Lower lobe of right lung (tissue), 2 donors: ENCODE data around the gene PHF5A. TPM values are rescaled to one million over a fixed set of nuclear protein-coding genes. Genes with fewer than 3 reads are reported as not detected.
A peak's percentile ranks its signal among the peaks of the same experiment; 100 is the strongest.

ENCODE experiments used
- ATAC-seq, 2 donors: fragments of 200-7000 bp; cut with Tn5 transposase; one replicate each; pipeline ENCODE4 v1.9.1; 2020 to 2022; ENCODE audit warnings: mild to moderate bottlenecking in 2 of 2, moderate library complexity in 2 of 2
- DNase-seq: peaks from one replicate; pipeline ENCODE4 v3.0.0-alpha.2; 2020
- H3K27ac ChIP-seq: fragments of 200-600 bp; one replicate; pipeline ENCODE4 v1.8.0; 2022
- H3K27me3 ChIP-seq: fragments of 200-600 bp; one replicate; pipeline ENCODE4 v1.8.0; 2022; ENCODE audit warnings: low read depth
- H3K36me3 ChIP-seq: fragments of 200-600 bp; one replicate; pipeline ENCODE4 v1.8.0; 2022; ENCODE audit warnings: mild to moderate bottlenecking
- H3K4me1 ChIP-seq: fragments of 200-600 bp; one replicate; pipeline ENCODE4 v1.8.0; 2022
- H3K4me3 ChIP-seq: fragments of 200-600 bp; one replicate; pipeline ENCODE4 v1.8.0; 2022; ENCODE audit warnings: mild to moderate bottlenecking
- H3K9me3 ChIP-seq: fragments of 200-600 bp; one replicate; pipeline ENCODE4 v1.8.0; 2022
- intact Hi-C: fragments of 100-400 bp; cut with DNase I; formaldehyde crosslinking; loops from one replicate; pipeline ENCODE4 v1.11.0; 2022
- total RNA-seq: library from RNA; stranded (reverse); fragmentation: NEBNext Ultra II Directional; extraction: Animal tissue kit (Norgen Biotek cat#: 25700); gene quantifications from one replicate; pipeline ENCODE4 v1.2.1, GENCODE V29; 2021
- TF ChIP-seq, protein P1 (sequence below): fragments of 200-600 bp; IDR thresholded peaks from one replicate; pipeline ENCODE4 v1.8.0; 2022; ENCODE audit warnings: antibody characterized with exemption, mild to moderate bottlenecking
- donor health status: DM: no; HTN: yes; CAD: no; lungs with severe emphysema.

Gene PHF5A
- total RNA-seq, 1 donor from 2014 or later = 31.1 TPM

DNA sequence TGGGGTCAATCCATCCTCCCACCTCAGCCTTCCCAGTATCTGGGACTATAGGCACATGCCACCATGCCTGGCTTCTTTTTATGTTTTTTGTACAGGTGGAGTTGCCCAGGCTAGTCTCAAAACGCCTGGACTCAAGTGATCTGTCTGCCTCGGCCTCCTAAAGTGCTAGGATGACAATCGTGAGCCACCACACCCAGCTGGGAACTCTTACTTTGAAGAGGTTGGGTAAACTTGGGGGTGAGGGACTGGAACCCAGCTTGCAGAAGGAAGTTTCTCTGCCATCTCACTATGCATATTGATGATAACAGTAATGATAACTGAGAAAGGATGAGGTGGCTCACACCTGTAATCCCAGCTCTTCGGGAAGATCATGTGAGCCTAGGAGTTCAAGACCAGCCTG, 36.3 kb upstream of the PHF5A start:
- intact Hi-C loops = no loop called here
- Histone ChIP-seq H3K27me3 (no peaks in the 10 kb centered on the region), H3K9me3 (no peaks in the 10 kb centered on the region), H3K4me3 (no peak overlapping the region), H3K4me1 (no peaks in the 10 kb centered on the region), H3K27ac (no peak overlapping the region), H3K36me3 (peaks cover 70% of the 10 kb centered on the region)
- ATAC-seq (no peak), DNase-seq (no peak)
- TF ChIP-seq, protein P1, sequence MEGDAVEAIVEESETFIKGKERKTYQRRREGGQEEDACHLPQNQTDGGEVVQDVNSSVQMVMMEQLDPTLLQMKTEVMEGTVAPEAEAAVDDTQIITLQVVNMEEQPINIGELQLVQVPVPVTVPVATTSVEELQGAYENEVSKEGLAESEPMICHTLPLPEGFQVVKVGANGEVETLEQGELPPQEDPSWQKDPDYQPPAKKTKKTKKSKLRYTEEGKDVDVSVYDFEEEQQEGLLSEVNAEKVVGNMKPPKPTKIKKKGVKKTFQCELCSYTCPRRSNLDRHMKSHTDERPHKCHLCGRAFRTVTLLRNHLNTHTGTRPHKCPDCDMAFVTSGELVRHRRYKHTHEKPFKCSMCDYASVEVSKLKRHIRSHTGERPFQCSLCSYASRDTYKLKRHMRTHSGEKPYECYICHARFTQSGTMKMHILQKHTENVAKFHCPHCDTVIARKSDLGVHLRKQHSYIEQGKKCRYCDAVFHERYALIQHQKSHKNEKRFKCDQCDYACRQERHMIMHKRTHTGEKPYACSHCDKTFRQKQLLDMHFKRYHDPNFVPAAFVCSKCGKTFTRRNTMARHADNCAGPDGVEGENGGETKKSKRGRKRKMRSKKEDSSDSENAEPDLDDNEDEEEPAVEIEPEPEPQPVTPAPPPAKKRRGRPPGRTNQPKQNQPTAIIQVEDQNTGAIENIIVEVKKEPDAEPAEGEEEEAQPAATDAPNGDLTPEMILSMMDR = no peak

DNA sequence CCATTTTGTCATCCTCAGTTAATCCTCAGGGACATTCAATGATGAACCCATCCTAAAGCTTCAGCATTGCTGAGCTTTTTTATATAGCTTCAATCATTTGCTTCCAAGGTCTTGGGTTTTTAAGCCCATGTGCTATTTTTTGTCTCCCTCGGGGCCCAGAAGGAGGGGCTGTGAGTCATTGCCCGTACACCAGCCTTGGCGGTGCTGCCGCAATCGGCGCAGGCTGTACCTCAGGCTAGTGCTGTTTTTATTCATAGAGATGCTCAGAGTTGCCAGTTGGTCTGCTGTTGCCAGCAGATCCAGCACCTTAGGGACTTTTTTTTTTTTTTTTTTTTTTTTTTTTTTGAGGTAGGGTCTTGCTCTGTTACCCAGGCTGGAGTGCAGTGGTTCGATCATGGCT, 35.9 kb upstream of the PHF5A start:
- ATAC-seq (no peak), DNase-seq (no peak)
- Histone ChIP-seq H3K36me3 (peaks cover 71% of the 10 kb centered on the region), H3K9me3 (no peaks in the 10 kb centered on the region), H3K4me1 (no peaks in the 10 kb centered on the region), H3K4me3 (no peak overlapping the region), H3K27me3 (no peaks in the 10 kb centered on the region), H3K27ac (no peak overlapping the region)
- intact Hi-C loops = no loop called here
- TF ChIP-seq, protein P1 = no peak

DNA sequence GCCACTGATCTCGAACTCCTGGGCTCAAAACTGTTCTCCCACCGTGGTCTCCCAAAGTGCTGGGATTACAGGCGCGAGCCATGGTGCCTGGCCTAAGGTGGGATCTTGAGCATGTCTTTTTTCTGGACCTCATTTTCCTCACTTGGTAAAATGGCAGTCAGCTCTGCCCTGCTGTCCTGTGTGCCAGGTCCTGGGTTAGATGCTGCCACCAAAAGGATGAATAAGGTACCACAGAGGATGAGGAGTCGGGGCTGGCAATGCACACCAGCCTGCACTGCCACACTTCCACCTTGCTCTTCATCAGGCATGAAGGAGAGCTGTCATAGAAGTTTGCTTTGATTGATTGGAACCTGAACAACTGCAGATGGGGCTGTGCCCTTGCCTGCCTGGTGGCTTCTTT, 32.7 kb upstream of the PHF5A start:
- H3K4me1 ChIP-seq = no peaks in the 10 kb centered on the region
- H3K27me3 ChIP-seq = no peaks in the 10 kb centered on the region
- H3K36me3 ChIP-seq = peaks cover 52% of the 10 kb centered on the region
- ATAC-seq = peak; percentile 37 to 47
- TF ChIP-seq, protein P1 = no peak
- DNase-seq = no peak
- no peak overlapping the region for H3K27ac ChIP-seq
- intact Hi-C loops = no loop called here
- no peaks in the 10 kb centered on the region for H3K9me3 ChIP-seq
- no peak overlapping the region for H3K4me3 ChIP-seq

DNA sequence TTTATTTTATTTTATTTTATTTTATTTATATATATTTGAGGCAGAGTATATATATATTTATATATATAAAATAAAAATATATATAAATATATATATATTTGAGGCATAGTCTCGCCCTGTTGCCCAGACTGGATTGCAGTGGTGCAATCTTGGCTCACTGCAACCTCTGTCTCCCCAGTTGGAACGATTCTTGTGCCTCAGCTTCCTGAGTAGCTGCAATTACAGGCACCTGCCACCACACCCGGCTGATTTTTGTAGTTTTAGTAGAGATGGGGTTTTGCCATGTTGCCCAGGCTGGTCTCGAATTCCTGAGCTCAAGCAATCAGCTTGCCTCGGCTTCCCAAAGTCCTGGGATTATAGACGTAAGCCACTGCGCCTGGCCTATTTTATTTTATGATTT, 31.8 kb upstream of the PHF5A start:
- TF ChIP-seq, protein P1 = no peak
- DNase-seq = no peak
- Histone ChIP-seq H3K9me3 (no peaks in the 10 kb centered on the region), H3K27me3 (no peaks in the 10 kb centered on the region), H3K27ac (no peak overlapping the region), H3K4me3 (no peak overlapping the region), H3K4me1 (no peaks in the 10 kb centered on the region), H3K36me3 (peaks cover 59% of the 10 kb centered on the region)
- intact Hi-C loops = no loop called here
- ATAC-seq = no peak

DNA sequence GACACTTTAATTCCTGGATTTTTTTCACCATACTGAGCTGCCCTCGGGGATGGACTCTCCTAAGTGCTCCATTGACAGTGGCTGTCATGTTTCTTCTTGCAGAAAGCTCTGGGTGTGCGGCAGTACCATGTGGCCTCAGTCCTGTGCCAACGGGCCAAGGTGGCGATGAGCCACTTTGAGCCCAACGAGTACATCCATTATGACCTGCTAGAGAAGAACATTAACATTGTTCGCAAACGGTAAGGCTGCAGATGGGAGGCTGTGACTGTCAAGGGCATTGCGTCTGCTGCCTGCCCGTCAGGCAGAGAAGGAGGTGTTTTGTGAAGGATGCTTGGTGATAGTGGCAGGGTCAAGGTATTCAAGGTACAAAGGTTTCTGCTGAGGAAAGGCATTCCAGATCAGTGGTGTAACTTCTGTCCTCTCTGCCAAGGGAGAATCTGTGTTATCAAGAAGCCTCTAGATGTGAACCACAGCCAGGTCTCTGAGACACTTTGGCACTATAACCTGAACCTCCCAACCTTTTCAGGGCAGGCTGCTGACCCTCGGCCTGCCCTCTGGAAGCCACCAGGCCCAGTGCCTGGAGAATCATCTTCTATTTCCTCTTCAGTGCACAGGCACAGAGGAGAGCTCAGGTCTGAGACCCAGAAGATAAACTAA, 31.3 kb upstream of the PHF5A start:
- intact Hi-C loops = no loop called here
- no peak for ATAC-seq
- no peak overlapping the region for H3K4me3 ChIP-seq
- TF ChIP-seq, protein P1 = no peak
- H3K27me3 ChIP-seq = no peaks in the 10 kb centered on the region
- peaks cover 59% of the 10 kb centered on the region for H3K36me3 ChIP-seq
- DNase-seq = no peak
- no peaks in the 10 kb centered on the region for H3K4me1 ChIP-seq
- no peak overlapping the region for H3K27ac ChIP-seq
- H3K9me3 ChIP-seq = no peaks in the 10 kb centered on the region
